Measurements from ENCODE around the gene DTNBP1.
A peak's percentile ranks its signal among the peaks of the same experiment; 100 is the strongest.

The DTNBP1 gene

GRCh38 chr6:15550546-15551123, 112.2 kb downstream of the DTNBP1 start:
- TF ChIP-seq, protein P1, sequence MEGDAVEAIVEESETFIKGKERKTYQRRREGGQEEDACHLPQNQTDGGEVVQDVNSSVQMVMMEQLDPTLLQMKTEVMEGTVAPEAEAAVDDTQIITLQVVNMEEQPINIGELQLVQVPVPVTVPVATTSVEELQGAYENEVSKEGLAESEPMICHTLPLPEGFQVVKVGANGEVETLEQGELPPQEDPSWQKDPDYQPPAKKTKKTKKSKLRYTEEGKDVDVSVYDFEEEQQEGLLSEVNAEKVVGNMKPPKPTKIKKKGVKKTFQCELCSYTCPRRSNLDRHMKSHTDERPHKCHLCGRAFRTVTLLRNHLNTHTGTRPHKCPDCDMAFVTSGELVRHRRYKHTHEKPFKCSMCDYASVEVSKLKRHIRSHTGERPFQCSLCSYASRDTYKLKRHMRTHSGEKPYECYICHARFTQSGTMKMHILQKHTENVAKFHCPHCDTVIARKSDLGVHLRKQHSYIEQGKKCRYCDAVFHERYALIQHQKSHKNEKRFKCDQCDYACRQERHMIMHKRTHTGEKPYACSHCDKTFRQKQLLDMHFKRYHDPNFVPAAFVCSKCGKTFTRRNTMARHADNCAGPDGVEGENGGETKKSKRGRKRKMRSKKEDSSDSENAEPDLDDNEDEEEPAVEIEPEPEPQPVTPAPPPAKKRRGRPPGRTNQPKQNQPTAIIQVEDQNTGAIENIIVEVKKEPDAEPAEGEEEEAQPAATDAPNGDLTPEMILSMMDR (IDR thresholded peaks at IDR 0.05; ENCODE audit: low read depth, low read length, poor library complexity, severe bottlenecking), result no peak
- no peak for TF ChIP-seq EZH2phosphoT487 (IDR thresholded peaks at IDR 0.05; ENCODE audit: borderline replicate concordance, low read length)
- Histone ChIP-seq H3F3A (ENCODE audit: control insufficient read depth, insufficient read depth) (peaks cover 5% of the 10 kb centered on the region), H3K9me3 (ENCODE audit: control insufficient read depth, insufficient read depth, low read length) (no peaks in the 10 kb centered on the region), H3K4me2 (ENCODE audit: low read length) (peak overlapping the region; percentile 51; the same call in 1 of the 2 replicates), H3K36me3 (ENCODE audit: control insufficient read depth, low read length) (no peaks in the 10 kb centered on the region), H3K27me3 (ENCODE audit: control insufficient read depth, low read length) (no peaks in the 10 kb centered on the region), H3K4me3 (ENCODE audit: low read length) (no peak overlapping the region), H3K9me2 (replicated peaks; ENCODE audit: control insufficient read depth, low read length) (no peaks in the 10 kb centered on the region), H4K20me1 (ENCODE audit: control insufficient read depth, insufficient read depth, low read depth, low read length) (no peaks in the 10 kb centered on the region), H3K4me1 (ENCODE audit: control insufficient read depth, low read length) (peaks cover 36% of the 10 kb centered on the region), H3K27ac (ENCODE audit: low read depth, low read length) (no peak overlapping the region), H3K79me2 (ENCODE audit: control insufficient read depth, low read length) (peaks cover 20% of the 10 kb centered on the region)

DNA sequence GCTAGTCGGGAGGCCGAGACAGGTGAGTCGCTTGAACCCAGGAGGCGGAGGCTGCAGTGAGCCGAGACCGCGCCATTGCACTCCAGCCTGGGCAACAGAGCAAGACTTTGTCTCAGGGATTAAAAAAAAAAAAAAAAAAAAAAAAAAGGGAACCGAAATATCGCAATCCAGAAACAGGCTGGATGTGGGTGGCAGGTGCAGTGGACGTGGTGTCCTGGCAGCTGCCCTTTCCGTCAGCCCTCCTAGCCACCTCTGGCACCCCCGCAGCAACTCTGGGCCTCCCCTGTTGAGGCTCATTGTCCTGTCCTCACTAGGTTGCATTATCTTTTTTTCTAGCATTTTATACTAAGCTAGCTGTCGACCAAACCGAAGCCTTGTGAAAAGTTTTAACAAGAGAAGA, 113.5 kb downstream of the DTNBP1 start:
- Histone ChIP-seq H3K4me2 (ENCODE audit: low read length) (no peak overlapping the region), H3K79me2 (ENCODE audit: control insufficient read depth, low read length) (peaks cover 20% of the 10 kb centered on the region), H3K27ac (ENCODE audit: low read depth, low read length) (no peak overlapping the region), H3F3A (ENCODE audit: control insufficient read depth, insufficient read depth) (peaks cover 7% of the 10 kb centered on the region), H3K9me2 (replicated peaks; ENCODE audit: control insufficient read depth, low read length) (no peaks in the 10 kb centered on the region), H3K9me3 (ENCODE audit: control insufficient read depth, insufficient read depth, low read length) (no peaks in the 10 kb centered on the region; the same call in 1 of the 2 replicates), H3K4me1 (ENCODE audit: control insufficient read depth, low read length) (peaks cover 36% of the 10 kb centered on the region), H4K20me1 (ENCODE audit: control insufficient read depth, insufficient read depth, low read depth, low read length) (no peaks in the 10 kb centered on the region), H3K27me3 (ENCODE audit: control insufficient read depth, low read length) (no peaks in the 10 kb centered on the region), H3K4me3 (ENCODE audit: low read length) (no peak overlapping the region), H3K36me3 (ENCODE audit: control insufficient read depth, low read length) (no peaks in the 10 kb centered on the region)
- TF ChIP-seq EZH2phosphoT487 (IDR thresholded peaks at IDR 0.05; ENCODE audit: borderline replicate concordance, low read length), result no peak
- TF ChIP-seq, protein P1 (IDR thresholded peaks at IDR 0.05; ENCODE audit: low read depth, low read length, poor library complexity, severe bottlenecking), result no peak

- H3K79me2 ChIP-seq (ENCODE audit: control insufficient read depth, low read length), result peaks cover 20% of the 10 kb centered on the region
Measured at GRCh38 chr6:15547400-15547799, 115.4 kb downstream of the DTNBP1 start.

More at GRCh38 chr6:15547400-15547799, 115.4 kb downstream of the DTNBP1 start:
- Histone ChIP-seq H3K36me3 (ENCODE audit: control insufficient read depth, low read length) (no peaks in the 10 kb centered on the region), H4K20me1 (ENCODE audit: control insufficient read depth, insufficient read depth, low read depth, low read length) (no peaks in the 10 kb centered on the region), H3K27ac (ENCODE audit: low read depth, low read length) (no peak overlapping the region), H3F3A (ENCODE audit: control insufficient read depth, insufficient read depth) (0 out of 2 replicates have a peak, but pooled peaks cover 2% of the 10 kb centered on the region), H3K9me3 (ENCODE audit: control insufficient read depth, insufficient read depth, low read length) (no peaks in the 10 kb centered on the region; the same call in 1 of the 2 replicates), H3K9me2 (replicated peaks; ENCODE audit: control insufficient read depth, low read length) (no peaks in the 10 kb centered on the region), H3K4me3 (ENCODE audit: low read length) (no peak overlapping the region), H3K4me1 (ENCODE audit: control insufficient read depth, low read length) (peaks cover 42% of the 10 kb centered on the region), H3K27me3 (ENCODE audit: control insufficient read depth, low read length) (no peaks in the 10 kb centered on the region), H3K4me2 (ENCODE audit: low read length) (no peak overlapping the region)
- TF ChIP-seq, protein P1 (IDR thresholded peaks at IDR 0.05; ENCODE audit: low read depth, low read length, poor library complexity, severe bottlenecking), result no peak
- no peak for TF ChIP-seq EZH2phosphoT487 (IDR thresholded peaks at IDR 0.05; ENCODE audit: borderline replicate concordance, low read length)
